GM12878 (cell line): ENCODE results near the gene DTNBP1. TPM values are rescaled to one million over a fixed set of nuclear protein-coding genes. Genes with fewer than 3 reads are reported as not detected.

Experiments
- ATAC-seq: fragments of 200-7000 bp; cut with Tn5 transposase; 3 replicates; pipeline ENCODE4 v1.9.1; 2020; ENCODE audit warnings: mild to moderate bottlenecking, moderate library complexity
- BruUV-seq: library from RNA; stranded (reverse); fragments of 400-500 nt; replicated peaks from 2 replicates; lab custom pipeline; 2021; lab: Mats Ljungman, UMichigan
- CTCF ChIA-PET: fragments of 300-600 bp; sonication (Branson Sonifier 250); formaldehyde crosslinking; extraction: SDS; loops from one replicate; lab custom pipeline; 2021; ENCODE audit warnings: inconsistent platforms; lab: Yijun Ruan, JAX
- POLR2A ChIA-PET: fragments of 350-600 bp; formaldehyde crosslinking; extraction: SDS; loops from one replicate; lab custom pipeline; 2021; ENCODE audit warnings: inconsistent platforms; lab: Charles Lee
- RAD21 ChIA-PET: fragments of 300-600 bp; sonication (Branson Sonifier 250); formaldehyde crosslinking; loops from one replicate; lab custom pipeline; 2023; ENCODE audit warnings: antibody characterized with exemption; ENCODE audit not compliant: unreplicated experiment; lab: Charles Lee
- SMC1A ChIA-PET: fragments of 300-600 bp; sonication (Branson Sonifier 250); formaldehyde crosslinking; loops from one replicate; lab custom pipeline; 2023; ENCODE audit not compliant: unreplicated experiment, uncharacterized antibody; lab: Charles Lee
- DNase-seq: peaks from one replicate; pipeline ENCODE4 v3.0.0-alpha.2; 2011; ENCODE audit warnings: low read depth, low spot score
- FAIRE-seq: peaks from 3 replicates; lab custom pipeline; 2011; peaks lifted over from hg19 to GRCh38; lab: Jason Lieb, UNC
- H2AFZ ChIP-seq: 2 replicates; pipeline ENCODE4 v1.6.0; 2011; ENCODE audit warnings: low read depth, low read length, control low read depth; ENCODE audit not compliant: control insufficient read depth
- H3K27ac ChIP-seq: 2 replicates; pipeline ENCODE4 v1.5.1; 2011; ENCODE audit warnings: control low read depth; ENCODE audit not compliant: control insufficient read depth, insufficient read depth
- H3K27me3 ChIP-seq, 2 experiments: replicated peaks in 1 of 2; 2 replicates each; pipeline versions ENCODE4 v1.6.0 to v1.6.1; 2011; ENCODE audit warnings: low read length in 1 of 2; ENCODE audit not compliant: control insufficient read depth in 2 of 2, insufficient read depth in 2 of 2
- H3K36me3 ChIP-seq, 2 experiments: 2 replicates each; pipeline ENCODE4 v1.5.1; 2011; ENCODE audit warnings: low read length in 1 of 2; ENCODE audit not compliant: control insufficient read depth in 2 of 2, insufficient read depth in 2 of 2
- H3K4me1 ChIP-seq: 2 replicates; pipeline ENCODE4 v1.6.1; 2011; ENCODE audit warnings: mild to moderate bottlenecking, low read length, moderate library complexity, mixed read lengths; ENCODE audit not compliant: control insufficient read depth, insufficient read depth
- H3K4me2 ChIP-seq: 2 replicates; pipeline ENCODE4 v1.6.0; 2011; ENCODE audit warnings: control low read depth; ENCODE audit not compliant: control insufficient read depth, insufficient read depth
- H3K4me3 ChIP-seq: fragments of 200-600 bp; sonication (generic); 2 replicates; pipeline ENCODE4 v1.5.1; 2016
- H3K79me2 ChIP-seq: 2 replicates; pipeline ENCODE4 v1.6.0; 2011; ENCODE audit warnings: low read length; ENCODE audit not compliant: control insufficient read depth, insufficient read depth
- H3K9ac ChIP-seq: 2 replicates; pipeline ENCODE4 v1.8.0; 2011; ENCODE audit warnings: low read length, control low read depth, mixed read lengths; ENCODE audit not compliant: control insufficient read depth, insufficient read depth
- H3K9me3 ChIP-seq: replicated peaks from 3 replicates; pipeline ENCODE4 v1.5.1; 2011; ENCODE audit warnings: mild to moderate bottlenecking, low read length; ENCODE audit not compliant: control insufficient read depth, insufficient read depth
- H4K20me1 ChIP-seq: 2 replicates; pipeline ENCODE4 v1.6.0; 2011; ENCODE audit not compliant: control insufficient read depth, insufficient read depth
- BACH1 ChIP-seq: fragments of 450-650 bp; IDR thresholded peaks from 2 replicates; pipeline ENCODE4 v1.6.1; 2017; ENCODE audit warnings: mild to moderate bottlenecking, borderline replicate concordance
- BHLHE40 ChIP-seq, 2 experiments: fragments of 450-650 bp in 1 of 2; IDR thresholded peaks; 2 replicates each; pipeline ENCODE4 v1.6.1; 2011 to 2017; ENCODE audit warnings: low read depth in 2 of 2, borderline replicate concordance in 1 of 2, improper control_type of control experiment in 1 of 2, low read length in 1 of 2, mild to moderate bottlenecking in 1 of 2
- CEBPZ ChIP-seq: fragments of 150-350 bp; IDR thresholded peaks from 2 replicates; pipeline ENCODE4 v1.6.1; 2016; ENCODE audit warnings: low read depth, low read length
- EZH2 ChIP-seq: IDR thresholded peaks from 2 replicates; pipeline ENCODE4 v1.6.1; 2012; ENCODE audit warnings: low read depth, mild to moderate bottlenecking, control low read depth, inconsistent platforms, low read length, borderline replicate concordance; ENCODE audit not compliant: control insufficient read depth
- HDAC6 ChIP-seq: fragments of 200-600 bp; sonication (generic); IDR thresholded peaks from one replicate; pipeline ENCODE4 v1.8.0; 2017; ENCODE audit warnings: antibody characterized with exemption; ENCODE audit not compliant: unreplicated experiment
- HDGF ChIP-seq: fragments of 450-650 bp; IDR thresholded peaks from 2 replicates; pipeline ENCODE4 v1.6.1; 2016; ENCODE audit warnings: antibody characterized with exemption
- LARP7 ChIP-seq: fragments of 450-650 bp; IDR thresholded peaks from 2 replicates; pipeline ENCODE4 v1.6.1; 2017; ENCODE audit warnings: mild to moderate bottlenecking
- MYB ChIP-seq: fragments of 150-350 bp; IDR thresholded peaks from 2 replicates; pipeline ENCODE4 v1.6.1; 2014; ENCODE audit warnings: mild to moderate bottlenecking, low read depth, low read length, borderline replicate concordance
- NR2F1 ChIP-seq: fragments of 450-650 bp; conservative IDR thresholded peaks from 2 replicates; pipeline ENCODE4 v1.6.1; 2017; ENCODE audit warnings: mild to moderate bottlenecking
- PAX5 ChIP-seq: IDR thresholded peaks from 2 replicates; pipeline ENCODE4 v1.6.1; 2011; ENCODE audit warnings: low read depth, low read length, borderline replicate concordance
- RAD21 ChIP-seq: IDR thresholded peaks from 2 replicates; pipeline ENCODE4 v1.6.1; 2011; ENCODE audit warnings: mild to moderate bottlenecking, low read depth, low read length, moderate library complexity; ENCODE audit not compliant: insufficient read depth
- RBBP5 ChIP-seq: fragments of 200-600 bp; sonication (generic); conservative IDR thresholded peaks from 2 replicates; pipeline ENCODE4 v1.6.1; 2016
- SKIL ChIP-seq: fragments of 450-650 bp; IDR thresholded peaks from 2 replicates; pipeline ENCODE4 v1.6.1; 2017; ENCODE audit warnings: mild to moderate bottlenecking, low read depth, inconsistent platforms; ENCODE audit not compliant: poor library complexity, severe bottlenecking
- SRF ChIP-seq, 2 experiments: IDR thresholded peaks; 2 replicates each; pipeline ENCODE4 v1.6.1; 2011; ENCODE audit warnings: low read depth in 2 of 2, low read length in 2 of 2, mild to moderate bottlenecking in 1 of 2, moderate library complexity in 1 of 2
- TCF12 ChIP-seq: IDR thresholded peaks from 2 replicates; pipeline ENCODE4 v1.6.1; 2011; ENCODE audit warnings: low read depth, mild to moderate bottlenecking, low read length
- WRNIP1 ChIP-seq: IDR thresholded peaks from 2 replicates; pipeline ENCODE4 v1.6.1; 2011; ENCODE audit warnings: low read depth, low read length, improper control_type of control experiment, borderline replicate concordance
- WGBS: methylation state at CpG from one replicate; pipeline ENCODE4 v1.1.6; 2016; ENCODE audit warnings: low lambda C conversion rate; ENCODE audit not compliant: insufficient replicate concordance, insufficient coverage; ENCODE audit errors: missing lambda C conversion rate; 5-methylcytosine and 5-hydroxymethylcytosine counted together
- in situ Hi-C: fragments of 300-500 bp; cut with MboI; formaldehyde crosslinking; loops from 9 replicates; pipeline ENCODE4 v1.14.3; 2018; ENCODE audit warnings: mixed read lengths
- intact Hi-C: fragments of 100-400 bp; cut with micrococcal nuclease; formaldehyde crosslinking; loops from one replicate; pipeline ENCODE4 v1.14.2; 2022; ENCODE audit not compliant: unreplicated experiment
- polyA plus RNA-seq, 11 experiments: library from polyadenylated mRNA; depleted of rRNA in 4 of 11; unstranded in 6 of 11; stranded (reverse) in 5 of 11; fragments of >200 nt; fragmentation: Nextera tagmentation in 4 of 11; fragmentation: Illumina TruSeq in 1 of 11; extraction: Ambion mirVana in 4 of 11; extraction: Trizol in 1 of 11; gene quantifications; 1 replicate in 1 of 11; 2 replicates in 10 of 11; pipeline versions ENCODE4 v1.2.1 to v1.2.3, GENCODE V29; 2011 to 2016; ENCODE audit warnings: inconsistent platforms in 2 of 11, missing spikeins in 2 of 11, low read depth in 1 of 11
- total RNA-seq, 4 experiments: library from RNA; depleted of rRNA in 3 of 4; stranded (reverse); fragments of >200 nt in 3 of 4; fragmentation: Illumina TruSeq in 1 of 4; extraction: Trizol in 1 of 4; gene quantifications; 2 replicates each; pipeline versions ENCODE4 v1.2.1 to v1.2.3, GENCODE V29; 2013 to 2021
- TF ChIP-seq, protein P1 (sequence below): IDR thresholded peaks from 2 replicates; pipeline ENCODE4 v1.6.1; 2012; ENCODE audit warnings: low read depth, low read length, improper control_type of control experiment
- TF ChIP-seq, protein P2 (sequence below): IDR thresholded peaks from 2 replicates; pipeline ENCODE4 v1.6.1; 2012; ENCODE audit warnings: low read length, inconsistent platforms

DTNBP1 gene
- total and polyA plus RNA-seq, 10 of the 15 experiments (the other 5 are each of a cell fraction or from before 2014, with no cell fraction given) = 7.1 to 40.3 (median 20.1) TPM

DNA sequence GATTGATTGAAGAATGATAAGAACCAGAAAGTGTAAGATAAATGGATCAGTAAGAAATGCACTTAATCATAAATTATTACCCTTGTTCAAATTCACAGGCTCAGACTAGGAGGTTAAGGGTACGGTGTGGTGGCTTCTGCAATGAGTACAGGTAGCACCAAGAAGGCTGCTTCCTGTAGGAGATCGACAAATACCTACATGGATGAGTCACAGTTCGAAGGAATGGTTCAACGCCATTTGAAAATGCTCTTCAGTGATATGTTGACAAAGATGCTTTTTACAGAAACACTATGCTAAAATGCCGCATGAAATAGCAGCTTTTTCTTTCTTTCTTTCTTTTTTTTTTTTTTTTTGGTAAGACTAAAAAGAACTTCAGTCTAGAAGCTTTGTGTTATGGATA, 116.2 kb downstream of the DTNBP1 start:
- Histone ChIP-seq H3K4me1 (peaks cover 4% of the 10 kb centered on the region), H3K36me3 (peaks cover 0 to 1% of the 10 kb centered on the region in 2 experiments; a peak in 1 of 4 replicates), H3K9ac (no peak overlapping the region), H4K20me1 (no peaks in the 10 kb centered on the region), H3K79me2 (no peaks in the 10 kb centered on the region; the same call in 1 of the 2 replicates), H3K27ac (no peak overlapping the region), H3K9me3 (peaks cover 10% of the 10 kb centered on the region), H3K4me3 (no peak overlapping the region), H3K4me2 (no peak overlapping the region), H2AFZ (no peak overlapping the region), H3K27me3 (no peaks in the 10 kb centered on the region)
- DNase-seq (no peak), FAIRE-seq (no peak), ATAC-seq (no peak)
- intact Hi-C loops (no loop called here), in situ Hi-C loops (no loop called here)
- BruUV-seq = no TSS peak
- RAD21 ChIA-PET = interaction anchor here (0.6 kb wide), 1 partner anchor 147 kb away, joined by 3 read pairs; no protein-coding TSS in a partner anchor
- SMC1A ChIA-PET = no interaction called here
- 93% methylated on average over 5 of the region's 5 CpGs for WGBS
- CTCF ChIA-PET = interaction anchor here (0.6 kb wide), 1 partner anchor 74 kb away, joined by 3 read pairs; no protein-coding TSS in a partner anchor
- POLR2A ChIA-PET = interaction anchor here (0.6 kb wide), 1 partner anchor 39 kb away, joined by 5 read pairs; no protein-coding TSS in a partner anchor
- TF ChIP-seq PAX5 = no peak
- no peak for TF ChIP-seq HDAC6
- no peak for TF ChIP-seq TCF12
- no peak for TF ChIP-seq HDGF
- no peak for TF ChIP-seq SRF (IDR thresholded peaks at IDR 0.05; ENCODE audit: low read depth in 2 of 2, low read length in 2 of 2)
- TF ChIP-seq BACH1 = no peak
- TF ChIP-seq, protein P1, sequence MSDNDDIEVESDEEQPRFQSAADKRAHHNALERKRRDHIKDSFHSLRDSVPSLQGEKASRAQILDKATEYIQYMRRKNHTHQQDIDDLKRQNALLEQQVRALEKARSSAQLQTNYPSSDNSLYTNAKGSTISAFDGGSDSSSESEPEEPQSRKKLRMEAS = no peak
- TF ChIP-seq CEBPZ = no peak
- no peak for TF ChIP-seq RBBP5
- no peak for TF ChIP-seq BHLHE40 (IDR thresholded peaks at IDR 0.05; ENCODE audit: borderline replicate concordance in 1 of 2, low read depth in 2 of 2, low read length in 1 of 2)
- TF ChIP-seq, protein P2, sequence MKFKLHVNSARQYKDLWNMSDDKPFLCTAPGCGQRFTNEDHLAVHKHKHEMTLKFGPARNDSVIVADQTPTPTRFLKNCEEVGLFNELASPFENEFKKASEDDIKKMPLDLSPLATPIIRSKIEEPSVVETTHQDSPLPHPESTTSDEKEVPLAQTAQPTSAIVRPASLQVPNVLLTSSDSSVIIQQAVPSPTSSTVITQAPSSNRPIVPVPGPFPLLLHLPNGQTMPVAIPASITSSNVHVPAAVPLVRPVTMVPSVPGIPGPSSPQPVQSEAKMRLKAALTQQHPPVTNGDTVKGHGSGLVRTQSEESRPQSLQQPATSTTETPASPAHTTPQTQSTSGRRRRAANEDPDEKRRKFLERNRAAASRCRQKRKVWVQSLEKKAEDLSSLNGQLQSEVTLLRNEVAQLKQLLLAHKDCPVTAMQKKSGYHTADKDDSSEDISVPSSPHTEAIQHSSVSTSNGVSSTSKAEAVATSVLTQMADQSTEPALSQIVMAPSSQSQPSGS = no peak
- TF ChIP-seq WRNIP1 = no peak
- no peak for TF ChIP-seq MYB
- TF ChIP-seq LARP7 = no peak
- no peak for TF ChIP-seq EZH2
- no peak for TF ChIP-seq SKIL
- no peak for TF ChIP-seq RAD21
- TF ChIP-seq NR2F1 = no peak
